IMR-90 (cell line): ENCODE results near the gene TP53BP2.

Experiments used
- BHLHE40 ChIP-seq: fragments of 150-350 bp; IDR thresholded peaks from 2 replicates; pipeline ENCODE4 v1.6.1; 2016; ENCODE audit warnings: mild to moderate bottlenecking, low read depth, low read length
- CEBPB ChIP-seq: IDR thresholded peaks from 2 replicates; pipeline ENCODE4 v1.6.1; 2012; ENCODE audit warnings: low read depth, low read length, improper control_type of control experiment
- ELK1 ChIP-seq: fragments of 150-350 bp; IDR thresholded peaks from 2 replicates; pipeline ENCODE4 v1.6.1; 2016; ENCODE audit warnings: low read depth, mild to moderate bottlenecking, low read length, moderate library complexity, borderline replicate concordance
- FOS ChIP-seq: fragments of 150-350 bp; IDR thresholded peaks from 2 replicates; pipeline ENCODE4 v1.6.1; 2016; ENCODE audit warnings: low read depth, low read length
- MAFK ChIP-seq: IDR thresholded peaks from 2 replicates; pipeline ENCODE4 v1.6.1; 2012; ENCODE audit warnings: low read depth, low read length, improper control_type of control experiment
- MAZ ChIP-seq: IDR thresholded peaks from 2 replicates; pipeline ENCODE4 v1.6.1; 2012; ENCODE audit warnings: low read depth, mild to moderate bottlenecking, low read length, improper control_type of control experiment, moderate library complexity, borderline replicate concordance
- MXI1 ChIP-seq: IDR thresholded peaks from 2 replicates; pipeline ENCODE4 v1.6.1; 2012; ENCODE audit warnings: low read depth, mild to moderate bottlenecking, low read length, moderate library complexity, borderline replicate concordance
- POLR2A ChIP-seq: IDR thresholded peaks from 2 replicates; pipeline ENCODE4 v1.6.1; 2012; ENCODE audit warnings: mild to moderate bottlenecking, low read depth, low read length
- RAD21 ChIP-seq: IDR thresholded peaks from 2 replicates; pipeline ENCODE4 v1.6.1; 2012; ENCODE audit warnings: low read length, improper control_type of control experiment
- RCOR1 ChIP-seq: IDR thresholded peaks from 2 replicates; pipeline ENCODE4 v1.6.1; 2012; ENCODE audit warnings: mild to moderate bottlenecking, low read length, improper control_type of control experiment; ENCODE audit not compliant: insufficient replicate concordance
- RFX5 ChIP-seq: IDR thresholded peaks from 2 replicates; pipeline ENCODE4 v1.8.0; 2012; ENCODE audit warnings: low read depth, mild to moderate bottlenecking, low read length, moderate library complexity
- SMC3 ChIP-seq: fragments of 150-350 bp; IDR thresholded peaks from 2 replicates; pipeline ENCODE4 v1.6.1; 2016; ENCODE audit warnings: low read depth, mild to moderate bottlenecking, antibody characterized with exemption, low read length, moderate library complexity
- USF2 ChIP-seq: fragments of 150-350 bp; IDR thresholded peaks from 2 replicates; pipeline ENCODE4 v1.6.1; 2017; ENCODE audit warnings: mild to moderate bottlenecking, antibody characterized with exemption, low read length, low read depth
- TF ChIP-seq, protein P1 (sequence below): conservative IDR thresholded peaks from 2 replicates; pipeline ENCODE4 v1.5.1; 2012; ENCODE audit warnings: mild to moderate bottlenecking, low read depth, low read length, improper control_type of control experiment

DNA sequence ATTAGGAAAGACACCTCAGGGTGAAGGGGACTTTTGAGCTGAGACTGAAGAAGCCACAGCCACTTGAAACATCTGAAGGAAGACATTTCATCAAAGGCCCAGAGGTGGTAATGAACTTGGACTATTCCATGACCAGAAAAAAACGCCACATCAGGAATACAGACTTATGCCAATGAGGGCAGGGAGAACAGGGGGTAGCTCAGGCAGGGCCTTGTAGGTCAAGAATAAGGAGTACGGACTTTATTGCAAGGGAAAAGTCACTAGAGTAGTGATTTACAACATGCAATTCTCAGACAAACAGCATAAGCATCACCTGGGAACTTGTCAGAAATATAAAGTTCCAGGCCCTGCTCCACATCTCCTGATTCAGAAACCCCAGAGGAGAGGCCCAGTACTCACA is 11.8 kb downstream of the TP53BP2 start:
- TF ChIP-seq, protein P1, sequence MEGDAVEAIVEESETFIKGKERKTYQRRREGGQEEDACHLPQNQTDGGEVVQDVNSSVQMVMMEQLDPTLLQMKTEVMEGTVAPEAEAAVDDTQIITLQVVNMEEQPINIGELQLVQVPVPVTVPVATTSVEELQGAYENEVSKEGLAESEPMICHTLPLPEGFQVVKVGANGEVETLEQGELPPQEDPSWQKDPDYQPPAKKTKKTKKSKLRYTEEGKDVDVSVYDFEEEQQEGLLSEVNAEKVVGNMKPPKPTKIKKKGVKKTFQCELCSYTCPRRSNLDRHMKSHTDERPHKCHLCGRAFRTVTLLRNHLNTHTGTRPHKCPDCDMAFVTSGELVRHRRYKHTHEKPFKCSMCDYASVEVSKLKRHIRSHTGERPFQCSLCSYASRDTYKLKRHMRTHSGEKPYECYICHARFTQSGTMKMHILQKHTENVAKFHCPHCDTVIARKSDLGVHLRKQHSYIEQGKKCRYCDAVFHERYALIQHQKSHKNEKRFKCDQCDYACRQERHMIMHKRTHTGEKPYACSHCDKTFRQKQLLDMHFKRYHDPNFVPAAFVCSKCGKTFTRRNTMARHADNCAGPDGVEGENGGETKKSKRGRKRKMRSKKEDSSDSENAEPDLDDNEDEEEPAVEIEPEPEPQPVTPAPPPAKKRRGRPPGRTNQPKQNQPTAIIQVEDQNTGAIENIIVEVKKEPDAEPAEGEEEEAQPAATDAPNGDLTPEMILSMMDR, result no peak
- TF ChIP-seq BHLHE40 (no peak), FOS (no peak), RFX5 (no peak), USF2 (no peak), POLR2A (no peak), RAD21 (no peak), MAZ (no peak), CEBPB (no peak), MXI1 (no peak), SMC3 (no peak), RCOR1 (no peak), ELK1 (no peak), MAFK (no peak)
